HepG2 (cell line): ENCODE results near the gene C6orf62. TPM values are rescaled to one million over a fixed set of nuclear protein-coding genes. Genes with fewer than 3 reads are reported as not detected.
A peak's percentile ranks its signal among the peaks of the same experiment; 100 is the strongest.

Experiments used
- CC2D1A ChIP-seq: sonication (generic); formaldehyde crosslinking; IDR thresholded peaks from 2 replicates; pipeline ENCODE4 v1.8.1; 2023; ENCODE audit warnings: mild to moderate bottlenecking, missing genetic modification reagents
- HCFC1 ChIP-seq: fragments of 150-350 bp; IDR thresholded peaks from 2 replicates; pipeline ENCODE4 v1.6.1; 2014; ENCODE audit warnings: low read depth, low read length
- KAT2B ChIP-seq: fragments of 150-350 bp; IDR thresholded peaks from 2 replicates; pipeline ENCODE4 v1.6.1; 2014; ENCODE audit warnings: low read depth, low read length, borderline replicate concordance
- NFE2L1 ChIP-seq: sonication (generic); formaldehyde crosslinking; IDR thresholded peaks from 2 replicates; pipeline ENCODE4 v1.4.0; 2020; ENCODE audit warnings: missing genetic modification reagents, mild to moderate bottlenecking, borderline replicate concordance
- NFYC ChIP-seq: IDR thresholded peaks from 2 replicates; pipeline ENCODE4 v1.6.1; 2016; ENCODE audit warnings: missing genetic modification reagents, missing compliant biosample characterization
- SAP130 ChIP-seq: IDR thresholded peaks from 2 replicates; pipeline ENCODE4 v1.6.1; 2016; ENCODE audit warnings: low read depth
- SIX4 ChIP-seq: sonication (generic); formaldehyde crosslinking; IDR thresholded peaks from 2 replicates; pipeline ENCODE4 v1.4.0; 2020; ENCODE audit warnings: missing genetic modification reagents
- SMC3 ChIP-seq: IDR thresholded peaks from 2 replicates; pipeline ENCODE4 v1.6.1; 2011; ENCODE audit warnings: low read length, improper control_type of control experiment
- ZMYM3 ChIP-seq: sonication (generic); formaldehyde crosslinking; IDR thresholded peaks from 2 replicates; pipeline ENCODE4 v1.5.1; 2020; ENCODE audit warnings: mild to moderate bottlenecking, missing genetic modification reagents
- ZNF230 ChIP-seq: sonication (generic); formaldehyde crosslinking; IDR thresholded peaks from 2 replicates; pipeline ENCODE4 v1.4.0; 2020; ENCODE audit warnings: mild to moderate bottlenecking, missing genetic modification reagents
- ZNF296 ChIP-seq: sonication (generic); formaldehyde crosslinking; conservative IDR thresholded peaks from 2 replicates; pipeline ENCODE4 v1.5.0; 2020; ENCODE audit warnings: mild to moderate bottlenecking, missing genetic modification reagents
- ZNF3 ChIP-seq: IDR thresholded peaks from 2 replicates; pipeline ENCODE4 v1.7.0; 2017; ENCODE audit warnings: inconsistent platforms
- ZNF549 ChIP-seq: sonication (generic); formaldehyde crosslinking; IDR thresholded peaks from 2 replicates; pipeline ENCODE4 v1.5.0; 2020; ENCODE audit warnings: missing genetic modification reagents
- ZNF550 ChIP-seq: sonication (generic); formaldehyde crosslinking; IDR thresholded peaks from 2 replicates; pipeline ENCODE4 v1.4.0; 2020; ENCODE audit warnings: mild to moderate bottlenecking, missing genetic modification reagents, borderline replicate concordance
- ZNF570 ChIP-seq: sonication (generic); formaldehyde crosslinking; IDR thresholded peaks from 2 replicates; pipeline ENCODE4 v1.4.0; 2020; ENCODE audit warnings: mild to moderate bottlenecking, missing genetic modification reagents, borderline replicate concordance
- polyA plus RNA-seq, 8 experiments: library from polyadenylated mRNA; depleted of rRNA in 3 of 8; stranded (reverse) in 7 of 8; unstranded in 1 of 8; fragments of >200 nt; fragmentation: Illumina TruSeq in 4 of 8; extraction: Trizol in 4 of 8; gene quantifications; 2 replicates each; pipeline versions ENCODE4 v1.2.1 to v1.2.3, GENCODE V29; 2011 to 2016; ENCODE audit warnings: low read depth in 4 of 8, missing spikeins in 1 of 8, mixed read lengths in 1 of 8; ENCODE audit not compliant: insufficient read depth in 1 of 8
- total RNA-seq, 5 experiments: library from RNA; depleted of rRNA; stranded (reverse); fragments of >200 nt; fragmentation: Illumina TruSeq; extraction: Trizol; gene quantifications; 2 replicates each; pipeline ENCODE4 v1.2.3, GENCODE V29; 2016; ENCODE audit warnings: low read depth in 1 of 5
- TF ChIP-seq, protein P1 (sequence below): IDR thresholded peaks from 2 replicates; pipeline ENCODE4 v1.6.1; 2016; ENCODE audit warnings: low read depth, control low read depth
- TF ChIP-seq, protein P2 (sequence below), 2 experiments: IDR thresholded peaks; 2 replicates each; pipeline ENCODE4 v1.6.1; 2011 to 2012; ENCODE audit warnings: low read length in 2 of 2, borderline replicate concordance in 1 of 2, low read depth in 1 of 2, mild to moderate bottlenecking in 1 of 2, moderate library complexity in 1 of 2
- TF ChIP-seq, protein P3 (sequence below): sonication (generic); formaldehyde crosslinking; conservative IDR thresholded peaks from 2 replicates; pipeline ENCODE4 v1.4.0; 2020; ENCODE audit warnings: missing genetic modification reagents

Gene C6orf62
- total and polyA plus RNA-seq, 2 of the 13 experiments (the other 11 are each of a cell fraction or from before 2014, with no cell fraction given) = 54.8 to 90.4 TPM

DNA sequence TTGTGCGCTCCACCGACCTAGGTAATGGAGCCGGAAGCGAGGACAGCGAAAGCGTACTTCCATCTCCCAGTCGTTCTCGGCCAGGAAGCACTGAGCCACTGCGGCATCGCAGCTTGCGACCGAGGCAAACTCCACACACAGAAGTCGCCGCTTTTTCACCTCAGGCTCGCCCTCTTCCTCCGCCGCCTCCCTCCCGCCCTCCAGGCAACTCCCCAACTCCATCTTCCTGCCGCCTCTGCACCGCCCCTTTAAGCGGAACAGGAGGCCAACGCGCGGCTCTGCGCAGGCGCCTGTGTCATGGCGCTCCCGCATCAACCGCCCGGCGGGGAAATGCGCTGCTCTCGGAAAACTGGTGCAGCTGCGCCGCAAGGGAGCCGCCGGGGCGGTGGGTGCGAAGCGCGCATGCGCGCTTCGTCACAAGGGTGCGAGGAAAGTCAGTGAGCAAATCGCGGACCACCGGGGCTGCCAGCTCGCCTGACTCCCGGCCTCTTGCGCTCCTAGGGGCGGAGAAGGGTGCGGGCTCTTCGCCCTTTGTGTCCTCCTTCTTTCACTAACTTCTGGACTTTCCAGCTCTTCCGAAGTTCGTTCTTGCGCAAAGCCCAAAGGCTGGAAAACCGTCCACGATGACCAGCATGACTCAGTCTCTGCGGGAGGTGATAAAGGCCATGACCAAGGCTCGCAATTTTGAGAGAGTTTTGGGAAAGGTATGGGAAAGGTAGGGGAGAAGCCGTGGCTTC lies 52.1 kb downstream of the C6orf62 start, which contains the start of the genes ACOT13 and TDP2 (continued):
- no peak for TF ChIP-seq ZNF570 (CRISPR knock-in tag)
- peak; percentile 50; the same call in 1 of the 2 replicates for TF ChIP-seq SIX4 (CRISPR knock-in tag)
- TF ChIP-seq NFE2L1 (CRISPR knock-in tag) = peak; percentile 92; the same call in 1 of the 2 replicates
- peak; percentile 53; the same call in 1 of the 2 replicates for TF ChIP-seq ZNF230 (CRISPR knock-in tag)
- TF ChIP-seq ZNF550 = peak; percentile 89; the same call in 1 of the 2 replicates
- no peak for TF ChIP-seq CC2D1A
- TF ChIP-seq ZMYM3 (CRISPR knock-in tag) = peak; percentile 78
- TF ChIP-seq, protein P1, sequence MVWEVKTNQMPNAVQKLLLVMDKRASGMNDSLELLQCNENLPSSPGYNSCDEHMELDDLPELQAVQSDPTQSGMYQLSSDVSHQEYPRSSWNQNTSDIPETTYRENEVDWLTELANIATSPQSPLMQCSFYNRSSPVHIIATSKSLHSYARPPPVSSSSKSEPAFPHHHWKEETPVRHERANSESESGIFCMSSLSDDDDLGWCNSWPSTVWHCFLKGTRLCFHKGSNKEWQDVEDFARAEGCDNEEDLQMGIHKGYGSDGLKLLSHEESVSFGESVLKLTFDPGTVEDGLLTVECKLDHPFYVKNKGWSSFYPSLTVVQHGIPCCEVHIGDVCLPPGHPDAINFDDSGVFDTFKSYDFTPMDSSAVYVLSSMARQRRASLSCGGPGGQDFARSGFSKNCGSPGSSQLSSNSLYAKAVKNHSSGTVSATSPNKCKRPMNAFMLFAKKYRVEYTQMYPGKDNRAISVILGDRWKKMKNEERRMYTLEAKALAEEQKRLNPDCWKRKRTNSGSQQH (CRISPR knock-in tag) = peak; percentile 76
- TF ChIP-seq, protein P2, sequence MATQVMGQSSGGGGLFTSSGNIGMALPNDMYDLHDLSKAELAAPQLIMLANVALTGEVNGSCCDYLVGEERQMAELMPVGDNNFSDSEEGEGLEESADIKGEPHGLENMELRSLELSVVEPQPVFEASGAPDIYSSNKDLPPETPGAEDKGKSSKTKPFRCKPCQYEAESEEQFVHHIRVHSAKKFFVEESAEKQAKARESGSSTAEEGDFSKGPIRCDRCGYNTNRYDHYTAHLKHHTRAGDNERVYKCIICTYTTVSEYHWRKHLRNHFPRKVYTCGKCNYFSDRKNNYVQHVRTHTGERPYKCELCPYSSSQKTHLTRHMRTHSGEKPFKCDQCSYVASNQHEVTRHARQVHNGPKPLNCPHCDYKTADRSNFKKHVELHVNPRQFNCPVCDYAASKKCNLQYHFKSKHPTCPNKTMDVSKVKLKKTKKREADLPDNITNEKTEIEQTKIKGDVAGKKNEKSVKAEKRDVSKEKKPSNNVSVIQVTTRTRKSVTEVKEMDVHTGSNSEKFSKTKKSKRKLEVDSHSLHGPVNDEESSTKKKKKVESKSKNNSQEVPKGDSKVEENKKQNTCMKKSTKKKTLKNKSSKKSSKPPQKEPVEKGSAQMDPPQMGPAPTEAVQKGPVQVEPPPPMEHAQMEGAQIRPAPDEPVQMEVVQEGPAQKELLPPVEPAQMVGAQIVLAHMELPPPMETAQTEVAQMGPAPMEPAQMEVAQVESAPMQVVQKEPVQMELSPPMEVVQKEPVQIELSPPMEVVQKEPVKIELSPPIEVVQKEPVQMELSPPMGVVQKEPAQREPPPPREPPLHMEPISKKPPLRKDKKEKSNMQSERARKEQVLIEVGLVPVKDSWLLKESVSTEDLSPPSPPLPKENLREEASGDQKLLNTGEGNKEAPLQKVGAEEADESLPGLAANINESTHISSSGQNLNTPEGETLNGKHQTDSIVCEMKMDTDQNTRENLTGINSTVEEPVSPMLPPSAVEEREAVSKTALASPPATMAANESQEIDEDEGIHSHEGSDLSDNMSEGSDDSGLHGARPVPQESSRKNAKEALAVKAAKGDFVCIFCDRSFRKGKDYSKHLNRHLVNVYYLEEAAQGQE (IDR thresholded peaks at IDR 0.05; ENCODE audit: borderline replicate concordance in 1 of 2, low read depth in 1 of 2, low read length in 2 of 2) = peak in 1 of 2 experiments; percentile 70; a peak in 2 of 4 replicates
- peak; percentile 89 for TF ChIP-seq SAP130 (CRISPR knock-in tag)
- peak; percentile 41; the same call in 1 of the 2 replicates for TF ChIP-seq ZNF3 (CRISPR knock-in tag)
- TF ChIP-seq SMC3 = peak; percentile 40
- TF ChIP-seq, protein P3, sequence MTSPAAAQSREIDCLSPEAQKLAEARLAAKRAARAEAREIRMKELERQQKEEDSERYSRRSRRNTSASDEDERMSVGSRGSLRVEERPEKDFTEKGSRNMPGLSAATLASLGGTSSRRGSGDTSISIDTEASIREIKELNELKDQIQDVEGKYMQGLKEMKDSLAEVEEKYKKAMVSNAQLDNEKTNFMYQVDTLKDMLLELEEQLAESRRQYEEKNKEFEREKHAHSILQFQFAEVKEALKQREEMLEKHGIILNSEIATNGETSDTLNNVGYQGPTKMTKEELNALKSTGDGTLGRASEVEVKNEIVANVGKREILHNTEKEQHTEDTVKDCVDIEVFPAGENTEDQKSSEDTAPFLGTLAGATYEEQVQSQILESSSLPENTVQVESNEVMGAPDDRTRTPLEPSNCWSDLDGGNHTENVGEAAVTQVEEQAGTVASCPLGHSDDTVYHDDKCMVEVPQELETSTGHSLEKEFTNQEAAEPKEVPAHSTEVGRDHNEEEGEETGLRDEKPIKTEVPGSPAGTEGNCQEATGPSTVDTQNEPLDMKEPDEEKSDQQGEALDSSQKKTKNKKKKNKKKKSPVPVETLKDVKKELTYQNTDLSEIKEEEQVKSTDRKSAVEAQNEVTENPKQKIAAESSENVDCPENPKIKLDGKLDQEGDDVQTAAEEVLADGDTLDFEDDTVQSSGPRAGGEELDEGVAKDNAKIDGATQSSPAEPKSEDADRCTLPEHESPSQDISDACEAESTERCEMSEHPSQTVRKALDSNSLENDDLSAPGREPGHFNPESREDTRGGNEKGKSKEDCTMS (CRISPR knock-in tag) = no peak; the same call in 1 of the 2 replicates
- peak; percentile 94 for TF ChIP-seq ZNF549 (CRISPR knock-in tag)
- TF ChIP-seq HCFC1 = peak; percentile 63
- peak; percentile 53 for TF ChIP-seq NFYC (CRISPR knock-in tag)
- TF ChIP-seq ZNF296 (CRISPR knock-in tag) = no peak; the same call in 1 of the 2 replicates
- no peak for TF ChIP-seq KAT2B
